GM19239 (cell line): ENCODE data around the gene ZCWPW2.
A peak's percentile ranks its signal among the peaks of the same experiment; 100 is the strongest.

Source experiments
- DNase-seq: peaks from one replicate; pipeline ENCODE4 v3.0.0; 2011; ENCODE audit warnings: low spot score; ENCODE audit not compliant: insufficient read length
- FAIRE-seq: peaks from 2 replicates; lab custom pipeline; 2011; peaks lifted over from hg19 to GRCh38; lab: Jason Lieb, UNC

ZCWPW2 gene

GRCh38 chr3:28348265-28348628, 274 bp upstream of the ZCWPW2 start:
- FAIRE-seq (no peak), DNase-seq (no peak)

- DNase-seq (no peak), FAIRE-seq (peak; percentile 40)
Measured at GRCh38 chr3:28349469-28350000, 1.0 kb downstream of the ZCWPW2 start.

GRCh38 chr3:28376424-28376823, 27.9 kb downstream of the ZCWPW2 start:
- no peak for FAIRE-seq

GRCh38 chr3:28386049-28386448, 37.5 kb downstream of the ZCWPW2 start:
- DNase-seq (no peak), FAIRE-seq (no peak)

More at GRCh38 chr3:28376424-28376823, 27.9 kb downstream of the ZCWPW2 start:
- DNase-seq = no peak

- FAIRE-seq (no peak), DNase-seq (no peak)
Measured at GRCh38 chr3:28388978-28389377, 40.5 kb downstream of the ZCWPW2 start.

GRCh38 chr3:28399206-28399605, 50.7 kb downstream of the ZCWPW2 start:
- DNase-seq (no peak), FAIRE-seq (no peak)

GRCh38 chr3:28406241-28406640, 57.7 kb downstream of the ZCWPW2 start:
- FAIRE-seq (no peak), DNase-seq (no peak)

GRCh38 chr3:28449398-28449797, 100.9 kb downstream of the ZCWPW2 start:
- no peak for DNase-seq
- no peak for FAIRE-seq

GRCh38 chr3:28462866-28463265, 114.3 kb downstream of the ZCWPW2 start:
- DNase-seq (no peak), FAIRE-seq (no peak)

GRCh38 chr3:28467414-28467813, 118.9 kb downstream of the ZCWPW2 start:
- no peak for DNase-seq
- no peak for FAIRE-seq

GRCh38 chr3:28476194-28476593, 127.7 kb downstream of the ZCWPW2 start:
- DNase-seq (peak; percentile 2), FAIRE-seq (no peak)

GRCh38 chr3:28476764-28477163, 128.2 kb downstream of the ZCWPW2 start:
- FAIRE-seq = no peak

GRCh38 chr3:28485164-28485563, 136.6 kb downstream of the ZCWPW2 start:
- FAIRE-seq = no peak
- no peak for DNase-seq

More at GRCh38 chr3:28476764-28477163, 128.2 kb downstream of the ZCWPW2 start:
- no peak for DNase-seq

- FAIRE-seq (no peak), DNase-seq (no peak)
Measured at GRCh38 chr3:28495301-28495700, 146.8 kb downstream of the ZCWPW2 start.

GRCh38 chr3:28502397-28502937, 153.9 kb downstream of the ZCWPW2 start:
- DNase-seq (no peak), FAIRE-seq (no peak)

GRCh38 chr3:28504976-28505375, 156.5 kb downstream of the ZCWPW2 start:
- FAIRE-seq (no peak), DNase-seq (no peak)

GRCh38 chr3:28521663-28522062, 173.1 kb downstream of the ZCWPW2 start:
- FAIRE-seq = no peak
- DNase-seq = no peak

- no peak for FAIRE-seq
Measured at GRCh38 chr3:28542351-28542750, 193.8 kb downstream of the ZCWPW2 start.

GRCh38 chr3:28544236-28544635, 195.7 kb downstream of the ZCWPW2 start:
- no peak for FAIRE-seq

More at GRCh38 chr3:28542351-28542750, 193.8 kb downstream of the ZCWPW2 start:
- DNase-seq = no peak

GRCh38 chr3:28544831-28545230, 196.3 kb downstream of the ZCWPW2 start:
- FAIRE-seq (no peak), DNase-seq (no peak)

More at GRCh38 chr3:28544236-28544635, 195.7 kb downstream of the ZCWPW2 start:
- DNase-seq = no peak

- FAIRE-seq (no peak), DNase-seq (no peak)
Measured at GRCh38 chr3:28547677-28548076, 199.2 kb downstream of the ZCWPW2 start.

- DNase-seq (no peak), FAIRE-seq (no peak)
Measured at GRCh38 chr3:28553175-28553574, 204.7 kb downstream of the ZCWPW2 start.
